Measurements from ENCODE around the gene ACRV1.

GRCh38 chr11:125674210-125674609 lies 6.4 kb downstream of the ACRV1 start:
- TF ChIP-seq, protein P1, sequence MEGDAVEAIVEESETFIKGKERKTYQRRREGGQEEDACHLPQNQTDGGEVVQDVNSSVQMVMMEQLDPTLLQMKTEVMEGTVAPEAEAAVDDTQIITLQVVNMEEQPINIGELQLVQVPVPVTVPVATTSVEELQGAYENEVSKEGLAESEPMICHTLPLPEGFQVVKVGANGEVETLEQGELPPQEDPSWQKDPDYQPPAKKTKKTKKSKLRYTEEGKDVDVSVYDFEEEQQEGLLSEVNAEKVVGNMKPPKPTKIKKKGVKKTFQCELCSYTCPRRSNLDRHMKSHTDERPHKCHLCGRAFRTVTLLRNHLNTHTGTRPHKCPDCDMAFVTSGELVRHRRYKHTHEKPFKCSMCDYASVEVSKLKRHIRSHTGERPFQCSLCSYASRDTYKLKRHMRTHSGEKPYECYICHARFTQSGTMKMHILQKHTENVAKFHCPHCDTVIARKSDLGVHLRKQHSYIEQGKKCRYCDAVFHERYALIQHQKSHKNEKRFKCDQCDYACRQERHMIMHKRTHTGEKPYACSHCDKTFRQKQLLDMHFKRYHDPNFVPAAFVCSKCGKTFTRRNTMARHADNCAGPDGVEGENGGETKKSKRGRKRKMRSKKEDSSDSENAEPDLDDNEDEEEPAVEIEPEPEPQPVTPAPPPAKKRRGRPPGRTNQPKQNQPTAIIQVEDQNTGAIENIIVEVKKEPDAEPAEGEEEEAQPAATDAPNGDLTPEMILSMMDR (IDR thresholded peaks at IDR 0.05), result no peak
- TF ChIP-seq POLR2A (IDR thresholded peaks at IDR 0.05), result no peak
